Esophagus squamous epithelium (tissue), 5 donors: ENCODE results near the gene CTBP1. TPM values are rescaled to one million over a fixed set of nuclear protein-coding genes. Genes with fewer than 3 reads are reported as not detected.

Source experiments
- DNase-seq: peaks from one replicate; lab custom pipeline; 2025; lab: John Stamatoyannopoulos, UW
- H3K27ac ChIP-seq, 4 donors: fragments of 200-600 bp; sonication (generic); one replicate each; pipeline ENCODE4 v1.5.1; 2016 to 2019; ENCODE audit warnings: mild to moderate bottlenecking in 1 of 4
- H3K27me3 ChIP-seq, 4 donors: fragments of 200-600 bp; sonication (generic); 1 replicate in 3 of 4; 2 replicates in 1 of 4; pipeline versions ENCODE4 v1.5.1 to v1.6.0; 2017 to 2021; ENCODE audit warnings: antibody characterized with exemption in 1 of 4
- H3K36me3 ChIP-seq, 3 donors: fragments of 200-600 bp; sonication (generic); one replicate each; pipeline ENCODE4 v1.5.1; 2016 to 2019
- H3K4me1 ChIP-seq, 3 donors: fragments of 200-600 bp; sonication (generic); one replicate each; pipeline ENCODE4 v1.5.1; 2017 to 2019
- H3K4me3 ChIP-seq, 4 donors: fragments of 200-600 bp; sonication (generic); 1 replicate in 3 of 4; 2 replicates in 1 of 4; pipeline ENCODE4 v1.5.1; 2016 to 2019; ENCODE audit warnings: mild to moderate bottlenecking in 2 of 4, moderate library complexity in 1 of 4
- H3K9me3 ChIP-seq, 3 donors: fragments of 200-600 bp; sonication (generic); one replicate each; pipeline ENCODE4 v1.5.1; 2016 to 2019
- CTCF ChIP-seq, 6 experiments: fragments of 450-650 bp in 4 of 6; fragments of 200-600 bp in 2 of 6; sonication (generic) in 2 of 6; IDR thresholded peaks; one replicate each; pipeline ENCODE4 v1.5.1; 2016 to 2019; ENCODE audit warnings: antibody characterized with exemption in 6 of 6, mild to moderate bottlenecking in 4 of 6, moderate library complexity in 4 of 6
- POLR2A ChIP-seq, 4 donors: fragments of 450-650 bp; IDR thresholded peaks; one replicate each; pipeline ENCODE4 v1.6.1; 2017; ENCODE audit warnings: antibody characterized with exemption in 4 of 4, mild to moderate bottlenecking in 4 of 4, moderate library complexity in 3 of 4
- WGBS, 2 donors: methylation state at CpG; one replicate each; pipeline ENCODE4 v1.1.5; 2018; 5-methylcytosine and 5-hydroxymethylcytosine counted together
- intact Hi-C: fragments of 100-400 bp; cut with DNase I; formaldehyde crosslinking; loops from one replicate; pipeline ENCODE4 v1.15.0; 2022
- total RNA-seq, 4 donors: library from RNA; depleted of rRNA; stranded (reverse); fragments of >200 nt; gene quantifications; one replicate each; pipeline ENCODE4 v1.1.0, GENCODE V29; 2016
- donor health status: DM: yes; HTN: yes; CAD: no.

CTBP1 gene
- total RNA-seq, 4 donors from 2014 or later, result 72.2 to 121 (median 113) TPM

DNA sequence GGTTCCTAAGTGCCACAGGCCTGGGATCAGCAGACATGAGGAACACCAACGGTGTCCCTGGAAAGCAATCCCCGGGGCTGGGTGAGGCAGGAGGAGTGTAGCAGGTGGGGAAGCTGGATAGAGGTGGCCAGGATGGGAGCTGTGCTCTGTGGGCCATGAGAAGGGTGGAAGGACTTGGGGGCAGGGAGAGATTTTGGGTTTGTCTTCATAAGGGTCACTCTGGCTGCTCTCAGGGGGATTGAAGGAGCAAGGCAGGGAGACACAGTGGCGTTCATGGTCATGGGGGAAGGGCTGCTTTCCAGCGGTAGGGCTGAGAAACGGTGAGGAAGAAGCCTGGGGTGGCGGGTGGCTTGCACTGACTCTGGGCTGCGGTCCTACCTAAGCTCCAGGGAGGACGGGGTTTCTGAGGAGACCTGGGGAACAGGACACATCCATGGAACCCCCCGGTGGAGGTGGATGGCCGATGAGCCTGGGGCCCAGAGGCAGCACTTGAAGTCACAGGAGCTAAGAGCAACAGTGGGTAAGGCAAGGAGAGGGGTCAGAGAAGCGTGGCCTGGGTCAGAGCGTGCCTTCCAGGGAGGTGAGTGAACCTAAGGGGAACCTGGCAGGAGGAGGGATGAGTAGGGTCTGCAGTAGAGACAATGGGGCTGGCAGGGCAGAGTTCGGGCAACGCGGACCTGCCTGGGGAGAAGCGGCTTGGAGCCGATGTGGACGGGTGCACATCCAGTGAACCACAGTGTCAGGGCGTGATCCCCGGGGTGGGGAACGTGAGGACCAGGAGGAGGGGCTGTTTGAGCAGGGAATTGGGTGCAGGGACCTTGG, 12.4 kb upstream of the CTBP1 start:
- intact Hi-C loops, result loop anchor here (10.0 kb wide), 1 partner anchor 97 kb away; no protein-coding TSS in a partner anchor
- DNase-seq, result no peak
- Histone ChIP-seq H3K36me3 (no peaks in the 10 kb centered on the region), H3K4me3 (no peak overlapping the region), H3K27me3 (no peaks in the 10 kb centered on the region), H3K27ac (no peak overlapping the region), H3K4me1 (no peaks in the 10 kb centered on the region), H3K9me3 (peaks cover 0 to 4% (median 0%) of the 10 kb centered on the region in 3 donors)
- TF ChIP-seq CTCF (IDR thresholded peaks at IDR 0.05), result no peak
- no peak for TF ChIP-seq POLR2A (IDR thresholded peaks at IDR 0.05)
- 91 to 94% methylated on average over 14 to 18 of the region's 21 CpGs for WGBS, 2 donors

DNA sequence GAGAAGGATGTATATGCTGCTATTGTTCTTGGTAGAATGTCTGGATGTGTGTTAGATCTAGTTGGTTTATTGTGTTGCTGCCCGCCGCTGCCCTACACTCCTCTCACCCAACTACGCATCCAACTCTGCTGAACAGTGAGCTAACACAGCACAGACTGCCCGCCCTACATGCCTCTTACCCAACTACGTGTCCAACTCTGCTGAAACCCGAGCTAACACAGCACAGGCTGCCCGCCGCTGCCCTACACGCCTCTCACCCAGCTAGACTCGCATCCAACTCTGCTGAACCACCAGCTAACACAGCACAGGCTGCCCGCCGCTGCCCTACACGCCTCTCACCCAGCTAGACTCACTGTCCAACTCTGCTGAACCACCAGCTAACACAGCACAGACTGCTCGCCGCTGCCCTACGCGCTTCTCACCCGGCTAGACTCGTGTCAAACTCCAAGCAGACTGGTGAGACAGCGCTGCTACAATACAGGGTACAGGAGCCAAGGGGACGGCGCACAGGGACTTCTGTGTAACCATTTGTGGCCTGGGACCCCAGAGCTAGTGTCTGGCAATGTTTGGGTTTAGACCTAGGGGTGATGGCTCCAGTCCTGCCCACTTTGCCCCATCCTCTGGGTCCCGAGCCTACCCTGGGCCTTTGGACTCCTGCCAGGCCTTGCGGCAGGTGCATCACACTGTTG, 11.6 kb upstream of the CTBP1 start:
- Histone ChIP-seq H3K27ac (no peak overlapping the region), H3K36me3 (no peaks in the 10 kb centered on the region), H3K9me3 (peaks cover 0 to 4% (median 4%) of the 10 kb centered on the region in 3 donors), H3K27me3 (no peaks in the 10 kb centered on the region), H3K4me1 (no peaks in the 10 kb centered on the region), H3K4me3 (no peak overlapping the region)
- intact Hi-C loops, result loop anchor here (10.0 kb wide), 1 partner anchor 96 kb away; no protein-coding TSS in a partner anchor
- TF ChIP-seq POLR2A (IDR thresholded peaks at IDR 0.05) (no peak), CTCF (IDR thresholded peaks at IDR 0.05) (no peak)
- no peak for DNase-seq
- 90 to 91% methylated on average over 11 to 20 of the region's 24 CpGs for WGBS, 2 donors

GRCh38 chr4:1259966-1260365, 11.0 kb upstream of the CTBP1 start:
- Histone ChIP-seq H3K4me3 (no peak overlapping the region), H3K27ac (no peak overlapping the region), H3K36me3 (no peaks in the 10 kb centered on the region), H3K4me1 (no peaks in the 10 kb centered on the region), H3K9me3 (peaks cover 0 to 10% (median 4%) of the 10 kb centered on the region in 3 donors), H3K27me3 (no peaks in the 10 kb centered on the region)
- intact Hi-C loops, result loop anchor here (10.0 kb wide), 1 partner anchor 95 kb away; no protein-coding TSS in a partner anchor
- WGBS, 2 donors, result 72 to 79% methylated on average over 4 of the region's 4 CpGs
- no peak for TF ChIP-seq CTCF (IDR thresholded peaks at IDR 0.05)
- TF ChIP-seq POLR2A (IDR thresholded peaks at IDR 0.05), result no peak
- DNase-seq, result no peak

GRCh38 chr4:1258457-1258856, 9.5 kb upstream of the CTBP1 start:
- Histone ChIP-seq H3K4me3 (no peak overlapping the region), H3K36me3 (no peaks in the 10 kb centered on the region), H3K9me3 (peaks cover 0 to 17% (median 4%) of the 10 kb centered on the region in 3 donors), H3K4me1 (no peaks in the 10 kb centered on the region), H3K27ac (no peak overlapping the region), H3K27me3 (no peaks in the 10 kb centered on the region)
- intact Hi-C loops, result no loop called here
- peak in 1 of 6 experiments; percentile 24 for TF ChIP-seq CTCF (IDR thresholded peaks at IDR 0.05)
- no peak for TF ChIP-seq POLR2A (IDR thresholded peaks at IDR 0.05)
- WGBS, 2 donors, result 84 to 86% methylated on average over 2 of the region's 2 CpGs
- no peak for DNase-seq

GRCh38 chr4:1255699-1256098, 6.8 kb upstream of the CTBP1 start:
- no peak overlapping the region for H3K4me3 ChIP-seq
- H3K36me3 ChIP-seq, result peaks cover 0 to 8% (median 0%) of the 10 kb centered on the region in 3 donors
- no peak for DNase-seq
- peaks cover 0 to 13% (median under 1%) of the 10 kb centered on the region in 3 donors for H3K4me1 ChIP-seq
- peaks cover 0 to 28% (median 4%) of the 10 kb centered on the region in 3 donors for H3K9me3 ChIP-seq
- no peaks in the 10 kb centered on the region for H3K27me3 ChIP-seq
- intact Hi-C loops, result no loop called here
- 78 to 91% methylated on average over 2 of the region's 2 CpGs for WGBS, 2 donors
- H3K27ac ChIP-seq, result no peak overlapping the region
- no peak for TF ChIP-seq POLR2A (IDR thresholded peaks at IDR 0.05)
- no peak for TF ChIP-seq CTCF (IDR thresholded peaks at IDR 0.05)
